Type B pancreatic cell (in vitro differentiated cells): ENCODE measurements around the gene ZNF775. TPM values are rescaled to one million over a fixed set of nuclear protein-coding genes. Genes with fewer than 3 reads are reported as not detected.
"Not testable (repeated sequence)": the region's sequence is repeated elsewhere in the genome, so short reads cannot be mapped to it uniquely, and the experiment has no call there.

Source experiments
- DNase-seq: peaks from one replicate; pipeline ENCODE4 v3.0.0; 2021; ENCODE audit warnings: mixed read lengths; ENCODE audit not compliant: unreplicated experiment; ENCODE audit errors: extremely low spot score
- H3K27ac Mint-ChIP-seq: 2 replicates; pipeline ENCODE4 v1.8.0; 2021; ENCODE audit warnings: mild to moderate bottlenecking, mixed read lengths
- H3K27me3 Mint-ChIP-seq: 2 replicates; pipeline ENCODE4 v1.8.0; 2021; ENCODE audit warnings: mixed read lengths
- H3K36me3 Mint-ChIP-seq: 2 replicates; pipeline ENCODE4 v1.8.0; 2021; ENCODE audit warnings: mixed read lengths
- H3K4me1 Mint-ChIP-seq: one replicate; pipeline ENCODE4 v1.8.0; 2021; ENCODE audit warnings: mixed read lengths; ENCODE audit not compliant: unreplicated experiment
- H3K4me3 Mint-ChIP-seq: 2 replicates; pipeline ENCODE4 v1.8.0; 2021; ENCODE audit warnings: mild to moderate bottlenecking, mixed read lengths
- H3K9me3 Mint-ChIP-seq: 2 replicates; pipeline ENCODE4 v1.8.0; 2021; ENCODE audit warnings: mixed read lengths
- total RNA-seq: library from RNA; stranded (reverse); gene quantifications from 2 replicates; pipeline ENCODE4 v1.2.1, GENCODE V29; 2021; ENCODE audit warnings: low replicate concordance
- TF ChIP-seq, protein P1 (sequence below): fragments of 200-600 bp; sonication (generic); conservative IDR thresholded peaks from 2 replicates; pipeline ENCODE4 v1.5.0; 2021; ENCODE audit warnings: antibody characterized with exemption, mild to moderate bottlenecking

The ZNF775 gene
- total RNA-seq, 1 donor from 2014 or later = 12.3 TPM

DNA sequence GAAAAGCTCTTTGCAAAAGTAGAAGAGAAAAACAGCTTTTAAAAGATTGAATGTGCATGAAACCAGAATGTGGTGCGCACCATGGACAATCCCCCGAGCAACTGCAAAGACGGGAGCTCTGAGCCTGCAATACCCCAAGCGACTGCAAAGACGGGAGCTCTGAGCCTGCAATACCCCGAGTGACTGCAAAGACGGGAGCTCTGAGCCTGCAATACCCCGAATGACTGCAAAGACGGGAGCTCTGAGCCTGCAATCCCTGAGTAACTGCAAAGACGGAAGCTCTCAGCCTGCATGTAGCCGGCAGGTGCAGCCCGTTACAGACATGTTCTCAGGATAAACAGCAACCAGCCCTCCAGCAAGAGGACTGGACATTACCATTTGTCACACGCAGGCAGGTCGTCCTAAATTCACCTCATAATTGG, 6.2 kb downstream of the ZNF775 start:
- Mint-ChIP-seq H3K4me1 (peaks cover 61% of the 10 kb centered on the region), H3K36me3 (no peaks in the 10 kb centered on the region), H3K27me3 (no peaks in the 10 kb centered on the region), H3K9me3 (no peaks in the 10 kb centered on the region), H3K27ac (peak overlapping the region; percentile 58), H3K4me3 (peak overlapping the region; percentile 36)
- no peak for DNase-seq
- TF ChIP-seq, protein P1, sequence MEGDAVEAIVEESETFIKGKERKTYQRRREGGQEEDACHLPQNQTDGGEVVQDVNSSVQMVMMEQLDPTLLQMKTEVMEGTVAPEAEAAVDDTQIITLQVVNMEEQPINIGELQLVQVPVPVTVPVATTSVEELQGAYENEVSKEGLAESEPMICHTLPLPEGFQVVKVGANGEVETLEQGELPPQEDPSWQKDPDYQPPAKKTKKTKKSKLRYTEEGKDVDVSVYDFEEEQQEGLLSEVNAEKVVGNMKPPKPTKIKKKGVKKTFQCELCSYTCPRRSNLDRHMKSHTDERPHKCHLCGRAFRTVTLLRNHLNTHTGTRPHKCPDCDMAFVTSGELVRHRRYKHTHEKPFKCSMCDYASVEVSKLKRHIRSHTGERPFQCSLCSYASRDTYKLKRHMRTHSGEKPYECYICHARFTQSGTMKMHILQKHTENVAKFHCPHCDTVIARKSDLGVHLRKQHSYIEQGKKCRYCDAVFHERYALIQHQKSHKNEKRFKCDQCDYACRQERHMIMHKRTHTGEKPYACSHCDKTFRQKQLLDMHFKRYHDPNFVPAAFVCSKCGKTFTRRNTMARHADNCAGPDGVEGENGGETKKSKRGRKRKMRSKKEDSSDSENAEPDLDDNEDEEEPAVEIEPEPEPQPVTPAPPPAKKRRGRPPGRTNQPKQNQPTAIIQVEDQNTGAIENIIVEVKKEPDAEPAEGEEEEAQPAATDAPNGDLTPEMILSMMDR = no peak

DNA sequence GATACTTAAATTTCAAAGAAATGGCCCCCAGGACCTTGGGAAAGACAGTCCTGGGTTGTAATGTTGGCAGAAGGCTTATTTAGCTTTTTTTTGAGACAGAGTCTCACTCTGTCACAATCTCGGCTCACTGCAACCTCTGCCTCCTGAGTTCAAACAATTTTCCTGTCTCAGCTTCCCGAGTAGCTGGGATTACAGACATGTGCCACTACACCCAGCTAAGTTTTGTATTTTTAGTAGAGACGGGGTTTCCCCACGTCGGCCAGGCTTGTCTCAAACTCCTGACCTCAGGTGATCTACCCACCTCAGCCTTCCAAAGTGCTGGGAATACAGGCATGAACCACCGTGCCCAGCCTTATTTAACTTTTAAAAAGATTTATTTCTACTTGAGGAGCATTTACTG, 6.8 kb downstream of the ZNF775 start:
- H3K27me3 Mint-ChIP-seq, H3K36me3 Mint-ChIP-seq, H3K9me3 Mint-ChIP-seq, H3K27ac Mint-ChIP-seq, H3K4me3 Mint-ChIP-seq, DNase-seq: not testable (repeated sequence)
- H3K4me1 Mint-ChIP-seq = peaks cover 55% of the 10 kb centered on the region

DNA sequence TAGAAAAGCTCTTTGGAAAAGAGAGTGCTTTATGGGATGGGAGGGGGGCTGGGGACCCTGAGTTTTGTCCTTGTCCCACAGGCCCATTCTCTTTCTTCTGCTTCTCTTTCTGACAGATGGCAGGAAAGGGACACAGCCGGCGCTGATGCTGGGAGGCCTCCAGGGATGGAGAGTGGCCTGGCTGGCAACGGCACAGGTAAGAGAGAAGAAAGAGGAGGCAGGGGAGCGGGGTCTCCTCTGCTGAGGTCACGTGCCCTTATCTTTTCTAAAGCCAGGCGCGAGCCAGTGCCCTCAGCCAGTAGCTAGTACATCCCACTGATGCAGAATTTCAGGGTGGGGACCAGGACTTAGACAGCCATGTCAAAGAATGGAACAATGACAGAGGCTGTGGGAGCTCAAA, 9.2 kb downstream of the ZNF775 start:
- Mint-ChIP-seq H3K4me1 (peaks cover 39% of the 10 kb centered on the region), H3K27ac (no peak overlapping the region), H3K9me3 (no peaks in the 10 kb centered on the region), H3K4me3 (no peak overlapping the region), H3K36me3 (peaks cover 12% of the 10 kb centered on the region), H3K27me3 (no peaks in the 10 kb centered on the region)
- no peak for DNase-seq
- TF ChIP-seq, protein P1 = no peak

DNA sequence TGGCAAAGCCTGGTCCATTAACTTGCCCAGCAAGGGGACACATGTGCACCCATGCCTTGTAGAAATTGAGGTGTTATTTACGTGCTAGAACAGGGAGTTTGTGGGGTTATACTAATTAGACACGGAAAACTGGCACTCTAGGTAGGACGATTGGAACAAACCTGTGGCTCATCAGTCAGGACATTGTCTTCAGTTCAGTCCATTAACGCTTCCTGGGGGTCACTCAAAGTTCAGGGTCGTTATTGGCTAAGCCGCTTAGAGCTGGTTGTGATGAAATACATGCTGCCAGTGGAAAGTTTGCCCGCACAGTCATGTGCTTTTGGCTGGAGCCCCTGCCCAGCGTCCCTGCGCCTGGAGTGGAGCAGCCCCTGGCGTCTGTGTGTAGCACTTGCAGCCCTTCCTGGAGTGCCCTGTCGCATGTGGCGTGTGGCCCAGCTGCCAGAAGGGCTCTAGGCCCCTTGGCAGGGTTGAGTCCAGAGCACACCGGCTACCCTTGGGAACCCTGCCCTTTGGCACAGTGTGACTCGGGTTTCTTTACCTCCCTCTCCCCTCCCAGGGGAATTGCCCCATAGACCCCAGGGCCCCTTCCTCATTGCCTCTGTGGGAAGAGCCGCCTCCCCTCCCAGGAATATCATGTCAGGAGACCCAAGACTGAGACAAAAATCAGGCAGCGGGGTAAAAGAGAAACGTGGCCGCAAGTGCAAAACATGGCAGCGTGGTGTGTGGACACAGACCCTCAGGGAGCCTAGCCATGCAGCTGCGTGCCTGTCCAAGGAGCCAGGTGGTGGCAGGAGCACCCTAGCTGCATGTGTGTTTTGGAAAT, 9.8 kb downstream of the ZNF775 start:
- no peaks in the 10 kb centered on the region for H3K27me3 Mint-ChIP-seq
- peaks cover 33% of the 10 kb centered on the region for H3K4me1 Mint-ChIP-seq
- TF ChIP-seq, protein P1 = peak; percentile 66
- peaks cover 12% of the 10 kb centered on the region for H3K36me3 Mint-ChIP-seq
- H3K27ac Mint-ChIP-seq = no peak overlapping the region
- H3K9me3 Mint-ChIP-seq = no peaks in the 10 kb centered on the region
- H3K4me3 Mint-ChIP-seq = no peak overlapping the region
- DNase-seq = no peak

DNA sequence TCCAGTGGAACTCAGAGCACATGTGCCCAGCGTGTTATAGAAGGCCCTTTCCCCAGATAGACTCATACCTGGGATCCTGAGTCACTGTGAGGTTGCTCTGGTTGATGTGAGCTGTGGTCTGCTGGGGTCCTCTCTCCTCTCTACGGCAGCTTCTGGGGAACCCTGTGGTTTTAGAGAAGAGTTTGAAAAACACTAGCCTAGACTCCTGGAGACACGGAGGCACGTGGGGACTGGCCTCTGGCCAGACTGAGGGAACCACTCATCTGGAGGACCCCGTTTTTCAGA, 10.3 kb downstream of the ZNF775 start:
- no peaks in the 10 kb centered on the region for H3K27me3 Mint-ChIP-seq
- H3K9me3 Mint-ChIP-seq = no peaks in the 10 kb centered on the region
- H3K27ac Mint-ChIP-seq = no peak overlapping the region
- DNase-seq = no peak
- H3K4me3 Mint-ChIP-seq = no peak overlapping the region
- peaks cover 28% of the 10 kb centered on the region for H3K4me1 Mint-ChIP-seq
- H3K36me3 Mint-ChIP-seq = peaks cover 12% of the 10 kb centered on the region
- TF ChIP-seq, protein P1 = no peak

DNA sequence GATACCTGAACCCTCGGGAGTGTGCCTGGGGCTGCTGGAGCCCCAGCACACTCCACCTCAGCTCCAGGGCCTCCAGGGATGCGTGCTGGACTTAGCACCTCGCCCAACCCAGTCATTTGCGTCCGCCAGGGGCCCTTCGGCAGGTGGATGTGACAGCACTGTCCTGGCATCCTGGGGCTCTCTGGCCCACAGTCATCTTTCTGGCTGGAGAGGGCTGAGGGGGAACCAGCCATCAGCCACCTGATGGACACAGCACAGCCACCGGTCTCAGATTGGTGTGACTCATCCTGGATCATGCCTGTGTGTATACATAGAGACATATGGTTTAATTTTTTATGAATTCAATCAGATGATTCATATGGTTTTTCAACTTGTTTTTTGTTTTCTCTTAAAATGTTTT, 11.1 kb downstream of the ZNF775 start:
- TF ChIP-seq, protein P1 = no peak
- Mint-ChIP-seq H3K4me1 (peaks cover 27% of the 10 kb centered on the region), H3K9me3 (no peaks in the 10 kb centered on the region), H3K4me3 (no peak overlapping the region), H3K27me3 (no peaks in the 10 kb centered on the region), H3K36me3 (peaks cover 12% of the 10 kb centered on the region), H3K27ac (no peak overlapping the region)
- no peak for DNase-seq
